H9 (cell line): Measurements from ENCODE around the gene DNHD1. TPM values are rescaled to one million over a fixed set of nuclear protein-coding genes. Genes with fewer than 3 reads are reported as not detected.

Experiments
- DNase-seq: peaks from one replicate; pipeline ENCODE4 v3.0.0-alpha.2; 2017
- H2AFZ ChIP-seq: one replicate; pipeline ENCODE4 v1.6.1; 2013; ENCODE audit warnings: mild to moderate bottlenecking, low read length, control low read depth, moderate library complexity
- H2AK5ac ChIP-seq: 2 replicates; pipeline ENCODE4 v1.6.1; 2013; ENCODE audit warnings: low read length, control low read depth, mixed read lengths; ENCODE audit not compliant: insufficient read length
- H2BK120ac ChIP-seq: one replicate; pipeline ENCODE4 v1.6.1; 2013; ENCODE audit warnings: low read depth, mild to moderate bottlenecking, low read length, control low read depth, inconsistent platforms; ENCODE audit not compliant: poor library complexity, severe bottlenecking
- H2BK12ac ChIP-seq: 2 replicates; pipeline ENCODE4 v1.6.1; 2013; ENCODE audit warnings: low read length, control low read depth, mixed read lengths, low read depth; ENCODE audit not compliant: insufficient read length
- H2BK15ac ChIP-seq: 2 replicates; pipeline ENCODE4 v1.6.1; 2013; ENCODE audit warnings: low read depth, low read length, control low read depth
- H2BK20ac ChIP-seq: one replicate; pipeline ENCODE4 v1.6.1; 2013; ENCODE audit warnings: low read depth, mild to moderate bottlenecking, low read length, control low read depth, inconsistent platforms; ENCODE audit not compliant: poor library complexity, severe bottlenecking
- H2BK5ac ChIP-seq: 2 replicates; pipeline ENCODE4 v1.6.1; 2013; ENCODE audit warnings: low read length, control low read depth, mixed read lengths; ENCODE audit not compliant: insufficient read length
- H3K14ac ChIP-seq: 2 replicates; pipeline ENCODE4 v1.6.1; 2013; ENCODE audit warnings: low read length, control low read depth; ENCODE audit not compliant: insufficient read depth
- H3K18ac ChIP-seq: 2 replicates; pipeline ENCODE4 v1.6.1; 2013; ENCODE audit warnings: low read depth, mild to moderate bottlenecking, mixed read lengths, low read length, control low read depth; ENCODE audit not compliant: insufficient read length
- H3K23ac ChIP-seq: 2 replicates; pipeline ENCODE4 v1.6.1; 2013; ENCODE audit warnings: low read length, control low read depth, mixed read lengths, low read depth; ENCODE audit not compliant: insufficient read length
- H3K23me2 ChIP-seq: 2 replicates; pipeline ENCODE4 v1.6.1; 2013; ENCODE audit warnings: low read depth, mild to moderate bottlenecking, mixed read lengths, low read length, control low read depth; ENCODE audit not compliant: insufficient read length, poor library complexity, severe bottlenecking
- H3K27ac ChIP-seq: 2 replicates; pipeline ENCODE4 v1.5.1; 2013; ENCODE audit warnings: low read length, control low read depth, mixed read lengths, low read depth; ENCODE audit not compliant: insufficient read length
- H3K27me3 ChIP-seq: 2 replicates; pipeline ENCODE4 v1.6.1; 2013; ENCODE audit warnings: low read length, control low read depth, inconsistent platforms; ENCODE audit not compliant: insufficient read depth
- H3K4ac ChIP-seq: 2 replicates; pipeline ENCODE4 v1.6.1; 2013; ENCODE audit warnings: low read depth, mild to moderate bottlenecking, control low read depth, inconsistent platforms, low read length, moderate library complexity
- H3K4me1 ChIP-seq: 2 replicates; pipeline ENCODE4 v1.6.1; 2013; ENCODE audit warnings: low read length, control low read depth, inconsistent platforms; ENCODE audit not compliant: insufficient read depth
- H3K4me2 ChIP-seq: 2 replicates; pipeline ENCODE4 v1.6.1; 2013; ENCODE audit warnings: low read length, control low read depth, mixed read lengths; ENCODE audit not compliant: insufficient read length, insufficient read depth
- H3K56ac ChIP-seq: 2 replicates; pipeline ENCODE4 v1.6.1; 2013; ENCODE audit warnings: low read depth, mild to moderate bottlenecking, mixed read lengths, low read length, control low read depth; ENCODE audit not compliant: insufficient read length
- H3K79me1 ChIP-seq: 2 replicates; pipeline ENCODE4 v1.6.1; 2013; ENCODE audit warnings: low read depth, mild to moderate bottlenecking, moderate library complexity, low read length, control low read depth, inconsistent platforms; ENCODE audit not compliant: insufficient read depth, poor library complexity, severe bottlenecking
- H3K79me2 ChIP-seq: 2 replicates; pipeline ENCODE4 v1.6.1; 2013; ENCODE audit warnings: low read length, control low read depth, inconsistent platforms; ENCODE audit not compliant: insufficient read depth
- H3K9ac ChIP-seq: 2 replicates; pipeline ENCODE4 v1.6.1; 2013; ENCODE audit warnings: low read length, control low read depth, mixed read lengths; ENCODE audit not compliant: insufficient read length; ENCODE audit errors: extremely low read depth
- H3K9me3 ChIP-seq: one replicate; pipeline ENCODE4 v1.6.1; 2013; ENCODE audit warnings: low read depth, low read length, inconsistent platforms; ENCODE audit not compliant: control insufficient read depth
- H3T11ph ChIP-seq: one replicate; pipeline ENCODE4 v1.6.1; 2013; ENCODE audit warnings: mild to moderate bottlenecking, low read length, control low read depth, inconsistent platforms
- H4K20me1 ChIP-seq: one replicate; pipeline ENCODE4 v1.6.1; 2013; ENCODE audit not compliant: control insufficient read depth, insufficient read length, insufficient read depth
- H4K5ac ChIP-seq: 2 replicates; pipeline ENCODE4 v1.6.1; 2013; ENCODE audit warnings: low read depth, mild to moderate bottlenecking, mixed read lengths, low read length, control low read depth; ENCODE audit not compliant: insufficient read length
- H4K8ac ChIP-seq: replicated peaks from 2 replicates; pipeline ENCODE4 v1.6.1; 2013; ENCODE audit warnings: low read length, control low read depth, mixed read lengths, low read depth; ENCODE audit not compliant: insufficient read length
- H4K91ac ChIP-seq: 2 replicates; pipeline ENCODE4 v1.6.1; 2013; ENCODE audit warnings: low read depth, mild to moderate bottlenecking, moderate library complexity, mixed read lengths, low read length, control low read depth; ENCODE audit not compliant: insufficient read length
- H3K27ac Mint-ChIP-seq, 3 experiments: 2 replicates in 2 of 3; 3 replicates in 1 of 3; pipeline ENCODE4 v1.8.0; 2020 to 2021; ENCODE audit warnings: mixed read lengths in 3 of 3, mild to moderate bottlenecking in 1 of 3, moderate library complexity in 1 of 3
- H3K27me3 Mint-ChIP-seq: 2 replicates; pipeline ENCODE4 v1.8.0; 2021; ENCODE audit warnings: low read depth, mild to moderate bottlenecking, moderate library complexity, mixed read lengths
- H3K36me3 Mint-ChIP-seq, 3 experiments: 2 replicates in 2 of 3; 3 replicates in 1 of 3; pipeline ENCODE4 v1.8.0; 2020 to 2021; ENCODE audit warnings: low read depth in 3 of 3, mixed read lengths in 3 of 3; ENCODE audit not compliant: insufficient read depth in 1 of 3
- H3K4me1 Mint-ChIP-seq, 2 experiments: 2 replicates each; pipeline ENCODE4 v1.8.0; 2020; ENCODE audit warnings: mixed read lengths in 2 of 2
- H3K4me3 Mint-ChIP-seq, 2 experiments: 2 replicates in 1 of 2; 3 replicates in 1 of 2; pipeline ENCODE4 v1.8.0; 2020 to 2021; ENCODE audit warnings: mild to moderate bottlenecking in 2 of 2, mixed read lengths in 2 of 2, moderate library complexity in 1 of 2
- H3K9me3 Mint-ChIP-seq, 2 experiments: 2 replicates in 1 of 2; 3 replicates in 1 of 2; pipeline ENCODE4 v1.8.0; 2020; ENCODE audit warnings: mild to moderate bottlenecking in 2 of 2, mixed read lengths in 2 of 2, moderate library complexity in 1 of 2
- CTCF ChIP-seq: fragments of 200-600 bp; sonication (generic); conservative IDR thresholded peaks from 3 replicates; pipeline ENCODE4 v1.8.0; 2021; ENCODE audit warnings: antibody characterized with exemption, mild to moderate bottlenecking
- WGBS: extraction: QIAGEN DNeasy Blood & Tissue Kit; methylation state at CpG from one replicate; pipeline ENCODE4 v1.1.7; 2013; ENCODE audit warnings: missing lambda C conversion rate, low lambda C conversion rate, mixed read lengths; ENCODE audit not compliant: insufficient read length; ENCODE audit errors: extremely low coverage; 5-methylcytosine and 5-hydroxymethylcytosine counted together
- total RNA-seq: library from RNA; stranded (reverse); gene quantifications from 2 replicates; pipeline ENCODE4 v1.2.1, GENCODE V29; 2021

The DNHD1 gene
- total RNA-seq, 1 experiment from 2014 or later = 3.5 TPM

GRCh38 chr11:6566704-6567370 lies 69.8 kb downstream of the DNHD1 start:
- Histone ChIP-seq H2AK5ac (no peak overlapping the region), H3K9ac (no peak overlapping the region), H3K4me2 (no peak overlapping the region), H3K9me3 (no peaks in the 10 kb centered on the region), H3K56ac (no peak overlapping the region), H3T11ph (no peak overlapping the region), H3K18ac (no peak overlapping the region), H3K79me2 (no peaks in the 10 kb centered on the region), H3K14ac (no peak overlapping the region; the same call in 1 of the 2 replicates), H4K8ac (no peak overlapping the region), H2AFZ (no peak overlapping the region), H4K20me1 (no peaks in the 10 kb centered on the region), H3K79me1 (no peaks in the 10 kb centered on the region), H2BK120ac (no peak overlapping the region), H2BK20ac (no peak overlapping the region), H3K23ac (no peak overlapping the region), H3K4ac (no peak overlapping the region), H3K4me1 (peaks cover 6% of the 10 kb centered on the region; the same call in 1 of the 2 replicates), H3K27ac (no peak overlapping the region), H4K91ac (no peak overlapping the region), H2BK12ac (no peak overlapping the region), H2BK15ac (no peak overlapping the region), H3K27me3 (no peaks in the 10 kb centered on the region), H2BK5ac (no peak overlapping the region), H3K23me2 (no peaks in the 10 kb centered on the region), H4K5ac (no peak overlapping the region)
- no peak overlapping the region; a peak in 1 of 5 replicates for H3K4me3 Mint-ChIP-seq
- no peak for DNase-seq
- TF ChIP-seq CTCF = no peak
- no CpG with 5 or more reads among the region's 13 CpGs for WGBS
- no peaks in the 10 kb centered on the region for H3K27me3 Mint-ChIP-seq
- H3K36me3 Mint-ChIP-seq = no peaks in the 10 kb centered on the region; a peak in 2 of 7 replicates
- peaks cover 31 to 36% of the 10 kb centered on the region in 2 experiments for H3K4me1 Mint-ChIP-seq
- no peaks in the 10 kb centered on the region; a peak in 2 of 5 replicates for H3K9me3 Mint-ChIP-seq
- peak overlapping the region in 1 of 3 experiments; percentile 49; a peak in 2 of 7 replicates for H3K27ac Mint-ChIP-seq
